Ishikawa (cell line): Measurements from ENCODE around the gene MGMT.

Experiments
- CEBPB ChIP-seq: IDR thresholded peaks from 2 replicates; pipeline ENCODE4 v1.6.1; 2012
- CREB1 ChIP-seq: IDR thresholded peaks from 2 replicates; pipeline ENCODE4 v1.6.1; 2012; ENCODE audit warnings: low read depth
- EGR1 ChIP-seq: IDR thresholded peaks from 2 replicates; pipeline ENCODE4 v1.6.1; 2012
- EP300 ChIP-seq: IDR thresholded peaks from 2 replicates; pipeline ENCODE4 v1.6.1; 2012; ENCODE audit warnings: borderline replicate concordance
- FOXM1 ChIP-seq: IDR thresholded peaks from 2 replicates; pipeline ENCODE4 v1.6.1; 2012; ENCODE audit warnings: low read depth, borderline replicate concordance
- NFIC ChIP-seq: IDR thresholded peaks from 2 replicates; pipeline ENCODE4 v1.6.1; 2012
- RAD21 ChIP-seq: IDR thresholded peaks from 2 replicates; pipeline ENCODE4 v1.6.1; 2012; ENCODE audit warnings: low read depth
- TAF1 ChIP-seq: IDR thresholded peaks from 2 replicates; pipeline ENCODE4 v1.6.1; 2012; ENCODE audit warnings: low read depth, mild to moderate bottlenecking
- TCF12 ChIP-seq: IDR thresholded peaks from 2 replicates; pipeline ENCODE4 v1.6.1; 2012; ENCODE audit warnings: low read depth
- TEAD4 ChIP-seq: IDR thresholded peaks from 2 replicates; pipeline ENCODE4 v1.6.1; 2012
- YY1 ChIP-seq: IDR thresholded peaks from 2 replicates; pipeline ENCODE4 v1.6.1; 2012; ENCODE audit warnings: low read depth
- ZBTB7A ChIP-seq: IDR thresholded peaks from 2 replicates; pipeline ENCODE4 v1.6.1; 2012; ENCODE audit warnings: low read depth
- TF ChIP-seq, protein P1 (sequence below): IDR thresholded peaks from 2 replicates; pipeline ENCODE4 v1.6.1; 2012
- TF ChIP-seq, protein P2 (sequence below): IDR thresholded peaks from 2 replicates; pipeline ENCODE4 v1.6.1; 2012
- TF ChIP-seq, protein P3 (sequence below): IDR thresholded peaks from 2 replicates; pipeline ENCODE4 v1.6.1; 2012; ENCODE audit warnings: low read depth, mild to moderate bottlenecking

Gene MGMT

DNA sequence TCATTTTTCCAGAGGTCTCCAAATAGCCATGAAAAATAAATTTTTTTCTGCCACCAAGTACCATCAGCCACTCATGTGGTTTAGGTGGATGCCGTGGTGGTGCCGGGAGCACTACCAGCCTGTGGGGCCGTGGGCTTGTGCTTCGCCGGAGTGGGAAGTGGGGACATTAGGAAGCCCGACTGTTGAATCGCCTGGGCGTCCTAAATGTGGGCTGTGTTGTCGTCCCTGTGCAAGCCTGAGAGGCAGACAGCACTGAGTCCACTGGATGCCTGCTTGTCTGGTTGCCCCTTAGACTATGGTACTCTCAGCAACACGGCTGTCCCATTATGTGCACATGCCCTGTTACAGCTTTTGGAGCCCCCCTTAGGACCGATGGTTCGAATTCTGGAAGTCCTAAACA lies 59.9 kb downstream of the MGMT start:
- TF ChIP-seq, protein P1, sequence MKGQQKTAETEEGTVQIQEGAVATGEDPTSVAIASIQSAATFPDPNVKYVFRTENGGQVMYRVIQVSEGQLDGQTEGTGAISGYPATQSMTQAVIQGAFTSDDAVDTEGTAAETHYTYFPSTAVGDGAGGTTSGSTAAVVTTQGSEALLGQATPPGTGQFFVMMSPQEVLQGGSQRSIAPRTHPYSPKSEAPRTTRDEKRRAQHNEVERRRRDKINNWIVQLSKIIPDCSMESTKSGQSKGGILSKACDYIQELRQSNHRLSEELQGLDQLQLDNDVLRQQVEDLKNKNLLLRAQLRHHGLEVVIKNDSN = no peak
- TF ChIP-seq, protein P2, sequence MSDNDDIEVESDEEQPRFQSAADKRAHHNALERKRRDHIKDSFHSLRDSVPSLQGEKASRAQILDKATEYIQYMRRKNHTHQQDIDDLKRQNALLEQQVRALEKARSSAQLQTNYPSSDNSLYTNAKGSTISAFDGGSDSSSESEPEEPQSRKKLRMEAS = no peak
- TF ChIP-seq CREB1 = no peak
- TF ChIP-seq CEBPB = no peak
- no peak for TF ChIP-seq EP300
- no peak for TF ChIP-seq FOXM1
- TF ChIP-seq NFIC = no peak
- no peak for TF ChIP-seq ZBTB7A
- TF ChIP-seq TAF1 = no peak
- no peak for TF ChIP-seq YY1

DNA sequence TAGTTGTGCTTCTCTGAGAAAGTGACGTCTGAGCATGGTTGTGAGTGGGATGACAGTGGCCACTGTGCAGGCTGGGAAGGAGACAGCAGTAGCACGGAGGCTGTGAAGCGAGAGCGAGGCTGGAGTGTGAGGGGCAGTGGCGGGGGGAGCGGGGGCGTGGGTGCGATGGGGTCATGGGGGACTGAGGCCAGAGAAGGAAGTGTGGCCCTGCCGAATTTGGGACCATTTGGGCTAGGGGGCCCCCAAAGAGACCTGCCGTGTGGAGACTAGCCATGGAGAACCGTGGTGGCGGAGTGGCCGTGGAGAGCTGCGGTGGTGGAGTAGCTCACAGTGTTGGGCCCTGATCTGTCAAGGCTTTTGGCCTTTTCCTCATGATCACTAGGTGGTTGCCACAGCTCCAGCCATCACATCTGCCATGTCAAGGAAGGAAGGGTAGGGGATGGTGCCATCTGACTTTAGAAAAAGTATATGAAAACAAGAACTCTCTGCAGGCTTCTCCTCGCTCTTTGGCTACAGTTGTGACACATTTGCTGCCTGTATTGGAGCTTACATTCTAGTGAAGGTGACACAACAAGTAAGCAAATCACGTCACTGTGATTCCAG lies 61.4 kb downstream of the MGMT start:
- no peak for TF ChIP-seq EP300
- TF ChIP-seq, protein P1 = no peak
- no peak for TF ChIP-seq TEAD4
- TF ChIP-seq, protein P2 = no peak
- TF ChIP-seq CEBPB = no peak
- no peak for TF ChIP-seq TCF12
- TF ChIP-seq YY1 = no peak
- no peak for TF ChIP-seq EGR1
- TF ChIP-seq ZBTB7A = no peak
- no peak for TF ChIP-seq NFIC
- TF ChIP-seq, protein P3, sequence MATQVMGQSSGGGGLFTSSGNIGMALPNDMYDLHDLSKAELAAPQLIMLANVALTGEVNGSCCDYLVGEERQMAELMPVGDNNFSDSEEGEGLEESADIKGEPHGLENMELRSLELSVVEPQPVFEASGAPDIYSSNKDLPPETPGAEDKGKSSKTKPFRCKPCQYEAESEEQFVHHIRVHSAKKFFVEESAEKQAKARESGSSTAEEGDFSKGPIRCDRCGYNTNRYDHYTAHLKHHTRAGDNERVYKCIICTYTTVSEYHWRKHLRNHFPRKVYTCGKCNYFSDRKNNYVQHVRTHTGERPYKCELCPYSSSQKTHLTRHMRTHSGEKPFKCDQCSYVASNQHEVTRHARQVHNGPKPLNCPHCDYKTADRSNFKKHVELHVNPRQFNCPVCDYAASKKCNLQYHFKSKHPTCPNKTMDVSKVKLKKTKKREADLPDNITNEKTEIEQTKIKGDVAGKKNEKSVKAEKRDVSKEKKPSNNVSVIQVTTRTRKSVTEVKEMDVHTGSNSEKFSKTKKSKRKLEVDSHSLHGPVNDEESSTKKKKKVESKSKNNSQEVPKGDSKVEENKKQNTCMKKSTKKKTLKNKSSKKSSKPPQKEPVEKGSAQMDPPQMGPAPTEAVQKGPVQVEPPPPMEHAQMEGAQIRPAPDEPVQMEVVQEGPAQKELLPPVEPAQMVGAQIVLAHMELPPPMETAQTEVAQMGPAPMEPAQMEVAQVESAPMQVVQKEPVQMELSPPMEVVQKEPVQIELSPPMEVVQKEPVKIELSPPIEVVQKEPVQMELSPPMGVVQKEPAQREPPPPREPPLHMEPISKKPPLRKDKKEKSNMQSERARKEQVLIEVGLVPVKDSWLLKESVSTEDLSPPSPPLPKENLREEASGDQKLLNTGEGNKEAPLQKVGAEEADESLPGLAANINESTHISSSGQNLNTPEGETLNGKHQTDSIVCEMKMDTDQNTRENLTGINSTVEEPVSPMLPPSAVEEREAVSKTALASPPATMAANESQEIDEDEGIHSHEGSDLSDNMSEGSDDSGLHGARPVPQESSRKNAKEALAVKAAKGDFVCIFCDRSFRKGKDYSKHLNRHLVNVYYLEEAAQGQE = no peak
- TF ChIP-seq FOXM1 = no peak
- no peak for TF ChIP-seq RAD21
- TF ChIP-seq CREB1 = no peak
- TF ChIP-seq TAF1 = no peak

DNA sequence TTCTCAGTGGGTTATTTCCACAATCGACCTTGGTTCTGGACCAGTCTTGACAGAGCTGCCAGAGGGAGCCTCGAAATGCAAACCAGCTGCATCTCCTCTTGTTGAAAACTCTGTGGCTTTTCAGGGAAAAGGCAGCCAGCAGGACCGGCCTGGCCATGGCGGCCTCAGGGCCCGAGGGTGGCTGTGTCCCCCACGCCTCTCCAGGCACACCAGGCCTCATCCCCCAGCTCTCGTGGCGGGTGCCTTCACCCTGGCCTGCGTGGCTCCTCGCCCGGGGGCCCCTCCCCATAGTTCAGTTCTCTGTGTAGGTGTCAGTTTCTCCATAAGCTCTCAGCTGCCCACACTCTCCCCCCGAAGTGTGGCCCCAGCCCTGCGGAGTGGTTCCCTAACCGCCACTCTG lies 63.5 kb downstream of the MGMT start:
- TF ChIP-seq CEBPB (no peak), CREB1 (no peak), EP300 (no peak), TAF1 (no peak), FOXM1 (no peak), ZBTB7A (no peak)
- TF ChIP-seq, protein P2 = no peak

DNA sequence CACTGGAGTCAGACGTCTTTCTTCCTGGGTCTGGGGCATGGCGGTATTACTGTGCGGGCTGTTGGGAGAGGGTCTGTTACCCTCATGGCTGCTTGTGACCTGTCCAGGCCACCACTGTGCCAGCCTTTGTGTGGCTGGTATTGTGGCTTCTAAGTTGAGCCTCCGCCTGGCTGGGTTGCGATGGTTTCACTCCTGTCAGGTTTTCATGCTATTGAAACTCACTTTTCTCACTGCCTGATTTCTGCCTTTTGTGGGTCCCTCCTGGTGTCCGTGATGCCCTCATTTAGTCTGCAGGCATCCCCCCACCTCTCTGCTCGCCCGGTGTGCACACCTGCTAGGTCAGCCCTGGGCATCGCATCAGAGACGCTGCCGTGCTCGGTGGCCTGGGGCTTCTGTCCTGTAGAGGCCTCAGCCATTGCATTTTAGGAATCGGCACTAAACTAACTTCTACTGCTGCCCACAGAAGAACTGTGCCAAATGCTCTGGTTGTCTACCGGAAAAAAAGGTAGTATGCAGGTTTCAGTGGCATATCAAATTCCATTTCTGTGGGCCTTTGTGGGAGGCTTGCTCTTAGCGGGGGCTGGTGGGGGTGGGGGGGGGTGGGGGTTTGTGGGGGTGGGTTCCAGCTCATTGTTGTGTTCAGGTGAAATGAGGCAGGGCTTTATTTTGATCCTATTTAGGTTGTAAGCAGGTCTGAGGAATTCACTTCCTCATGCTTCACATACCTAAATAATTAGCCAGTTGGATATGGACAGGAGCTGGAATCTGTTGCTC lies 64.3 kb downstream of the MGMT start:
- TF ChIP-seq NFIC (peak; percentile 13; the same call in 1 of the 2 replicates), TCF12 (peak; percentile 60; the same call in 1 of the 2 replicates), ZBTB7A (no peak), TEAD4 (peak; percentile 98), EP300 (peak; percentile 51; the same call in 1 of the 2 replicates), EGR1 (0 out of 2 replicates have a peak, but pooled peaks have one; percentile 45), YY1 (0 out of 2 replicates have a peak, but pooled peaks have one; percentile 7), FOXM1 (no peak)
- TF ChIP-seq, protein P2 = peak; percentile 12; the same call in 1 of the 2 replicates
- TF ChIP-seq, protein P1 = no peak

DNA sequence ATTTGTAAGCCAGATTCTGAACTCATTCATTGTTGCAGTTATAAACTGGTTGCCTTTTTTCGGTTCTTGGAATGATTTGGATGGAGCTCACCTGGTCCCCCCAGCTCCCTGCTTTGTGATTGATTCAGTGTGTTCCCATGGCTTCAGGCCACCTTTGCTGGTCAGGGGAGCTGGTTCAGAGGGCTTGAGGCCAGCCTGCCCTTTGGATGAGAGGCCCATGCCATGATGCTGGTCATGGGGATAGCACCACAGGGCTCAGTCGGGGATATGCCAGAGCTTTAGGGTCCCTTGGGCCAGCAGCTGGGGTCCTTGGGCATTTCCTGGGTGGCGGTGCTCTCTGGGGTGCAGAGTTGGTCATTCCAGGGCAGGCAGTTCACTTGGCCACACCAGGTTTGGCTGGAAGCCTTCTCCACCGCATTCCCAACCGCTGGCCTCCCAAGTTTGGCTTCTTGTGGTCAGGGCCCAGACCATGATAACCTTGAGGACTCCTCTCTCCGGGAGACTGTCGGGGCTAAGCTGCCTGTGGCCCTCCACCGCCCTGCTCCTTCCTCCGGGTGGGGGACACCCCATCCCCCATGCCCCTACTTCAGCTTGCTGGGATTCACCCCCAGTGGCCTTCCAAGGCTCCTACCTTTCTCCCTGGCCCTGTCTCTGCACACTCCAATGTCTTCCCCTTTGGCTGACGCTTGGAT lies 65.1 kb downstream of the MGMT start:
- TF ChIP-seq ZBTB7A (no peak), TCF12 (0 out of 2 replicates have a peak, but pooled peaks have one; percentile 12), EGR1 (no peak)

DNA sequence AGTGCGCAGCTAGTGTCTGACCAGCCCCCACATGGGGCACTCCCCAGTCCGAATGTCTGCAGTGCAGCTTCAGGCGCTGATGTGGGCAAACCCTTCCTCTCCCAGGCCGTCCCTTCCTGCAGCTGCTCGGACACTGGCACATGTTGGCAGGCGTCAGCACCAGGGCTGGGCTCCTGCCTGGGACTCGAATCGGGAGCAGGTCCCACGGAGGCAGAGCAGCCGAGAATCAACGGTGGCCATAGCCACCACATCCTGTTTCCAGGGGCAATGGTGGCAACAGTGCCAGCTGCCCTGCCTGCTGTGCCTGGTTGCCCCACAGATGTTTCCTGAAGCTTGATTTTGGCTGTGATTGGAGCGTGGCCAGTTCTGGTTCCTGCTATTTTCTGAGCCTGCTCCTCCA lies 65.8 kb downstream of the MGMT start:
- TF ChIP-seq CEBPB = no peak
- TF ChIP-seq, protein P1 = no peak
- TF ChIP-seq EGR1 = no peak
- TF ChIP-seq YY1 = no peak
- no peak for TF ChIP-seq CREB1
- TF ChIP-seq, protein P2 = no peak
- TF ChIP-seq RAD21 = no peak
- no peak for TF ChIP-seq TEAD4
- no peak for TF ChIP-seq TCF12
- no peak for TF ChIP-seq EP300
- TF ChIP-seq NFIC = no peak
- TF ChIP-seq FOXM1 = no peak
- TF ChIP-seq TAF1 = no peak
- no peak for TF ChIP-seq ZBTB7A
- TF ChIP-seq, protein P3 = no peak
